Measurements from ENCODE around the gene MAPKAPK2.

The MAPKAPK2 gene

GRCh38 chr1:206658981-206659273 is 25.8 kb upstream of the MAPKAPK2 start:
- no peak for DNase-seq (ENCODE audit: low read depth)
- no peak overlapping the region for H3K4me3 ChIP-seq (ENCODE audit: control insufficient read depth, low read depth, low read length)
- no peak for TF ChIP-seq CTCF (IDR thresholded peaks at IDR 0.05; ENCODE audit: control insufficient read depth, insufficient read depth, low read depth, low read length, missing control alignments)

GRCh38 chr1:206660136-206660535 is 24.6 kb upstream of the MAPKAPK2 start:
- TF ChIP-seq CTCF (IDR thresholded peaks at IDR 0.05; ENCODE audit: control insufficient read depth, insufficient read depth, low read depth, low read length, missing control alignments): no peak
- no peak overlapping the region for H3K4me3 ChIP-seq (ENCODE audit: control insufficient read depth, low read depth, low read length)
- DNase-seq (ENCODE audit: low read depth): no peak

- no peak for DNase-seq (ENCODE audit: low read depth)
- TF ChIP-seq CTCF (IDR thresholded peaks at IDR 0.05; ENCODE audit: control insufficient read depth, insufficient read depth, low read depth, low read length, missing control alignments): no peak
- H3K4me3 ChIP-seq (ENCODE audit: control insufficient read depth, low read depth, low read length): no peak overlapping the region
These were observed 23.4 kb upstream of the MAPKAPK2 start for GRCh38 chr1:206661161-206661820.

- DNase-seq (ENCODE audit: low read depth): no peak
- no peak for TF ChIP-seq CTCF (IDR thresholded peaks at IDR 0.05; ENCODE audit: control insufficient read depth, insufficient read depth, low read depth, low read length, missing control alignments)
- no peak overlapping the region for H3K4me3 ChIP-seq (ENCODE audit: control insufficient read depth, low read depth, low read length)
These were observed 22.2 kb upstream of the MAPKAPK2 start for GRCh38 chr1:206662396-206663092.

GRCh38 chr1:206663362-206663761 is 21.3 kb upstream of the MAPKAPK2 start:
- no peak for DNase-seq (ENCODE audit: low read depth)
- TF ChIP-seq CTCF (IDR thresholded peaks at IDR 0.05; ENCODE audit: control insufficient read depth, insufficient read depth, low read depth, low read length, missing control alignments): no peak
- no peak overlapping the region for H3K4me3 ChIP-seq (ENCODE audit: control insufficient read depth, low read depth, low read length)

GRCh38 chr1:206663832-206664652 is 20.7 kb upstream of the MAPKAPK2 start:
- H3K4me3 ChIP-seq (ENCODE audit: control insufficient read depth, low read depth, low read length): no peak overlapping the region
- peak; percentile 76 for TF ChIP-seq CTCF (IDR thresholded peaks at IDR 0.05; ENCODE audit: control insufficient read depth, insufficient read depth, low read depth, low read length, missing control alignments)
- no peak for DNase-seq (ENCODE audit: low read depth)

Data from AG09309 (cell line).